M059J (cell line): ENCODE data around the gene RAB36. TPM values are rescaled to one million over a fixed set of nuclear protein-coding genes. Genes with fewer than 3 reads are reported as not detected.

ENCODE experiments used
- DNase-seq: peaks from one replicate; pipeline ENCODE4 v3.0.0-alpha.2; 2012; ENCODE audit warnings: low read depth
- total RNA-seq: library from RNA; depleted of rRNA; stranded (reverse); fragments of >200 nt; shearing (Covaris generic); gene quantifications from 2 replicates; pipeline ENCODE4 v1.2.3, GENCODE V29; 2014

The RAB36 gene
- total RNA-seq, 1 experiment from 2014 or later, result 3.4 TPM

DNA sequence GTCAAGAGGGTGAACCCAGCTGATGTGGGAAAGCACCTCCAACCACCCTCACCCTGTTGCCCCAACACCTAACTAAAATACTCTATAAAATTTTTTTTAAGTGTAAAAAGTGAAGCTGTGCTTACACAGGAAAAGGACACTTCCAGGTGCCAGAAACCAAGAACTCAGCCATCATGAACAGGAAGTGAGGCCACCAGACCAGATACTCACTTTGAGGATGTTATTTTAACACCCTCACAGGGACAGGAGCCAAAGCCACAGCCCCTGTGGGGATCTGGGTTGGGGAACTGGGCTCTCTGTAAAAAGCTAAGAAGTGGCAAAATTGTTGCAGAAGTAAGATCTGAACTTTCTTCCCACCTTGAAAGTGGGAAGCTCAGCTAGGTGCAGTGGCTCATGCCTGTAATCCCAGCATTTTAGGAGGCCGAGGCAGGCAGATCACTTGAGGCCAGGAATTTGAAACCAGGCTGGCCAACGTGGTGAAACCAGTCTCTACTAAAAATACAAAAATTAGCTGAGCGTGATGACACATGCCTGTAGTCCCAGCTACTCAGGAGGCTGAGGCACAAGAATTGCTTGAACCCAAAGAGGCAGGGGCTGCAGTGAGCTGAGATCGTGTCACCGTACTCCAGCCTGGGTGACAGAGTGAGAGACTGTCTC is 7.2 kb upstream of the RAB36 start:
- DNase-seq, result peak; percentile 28

DNA sequence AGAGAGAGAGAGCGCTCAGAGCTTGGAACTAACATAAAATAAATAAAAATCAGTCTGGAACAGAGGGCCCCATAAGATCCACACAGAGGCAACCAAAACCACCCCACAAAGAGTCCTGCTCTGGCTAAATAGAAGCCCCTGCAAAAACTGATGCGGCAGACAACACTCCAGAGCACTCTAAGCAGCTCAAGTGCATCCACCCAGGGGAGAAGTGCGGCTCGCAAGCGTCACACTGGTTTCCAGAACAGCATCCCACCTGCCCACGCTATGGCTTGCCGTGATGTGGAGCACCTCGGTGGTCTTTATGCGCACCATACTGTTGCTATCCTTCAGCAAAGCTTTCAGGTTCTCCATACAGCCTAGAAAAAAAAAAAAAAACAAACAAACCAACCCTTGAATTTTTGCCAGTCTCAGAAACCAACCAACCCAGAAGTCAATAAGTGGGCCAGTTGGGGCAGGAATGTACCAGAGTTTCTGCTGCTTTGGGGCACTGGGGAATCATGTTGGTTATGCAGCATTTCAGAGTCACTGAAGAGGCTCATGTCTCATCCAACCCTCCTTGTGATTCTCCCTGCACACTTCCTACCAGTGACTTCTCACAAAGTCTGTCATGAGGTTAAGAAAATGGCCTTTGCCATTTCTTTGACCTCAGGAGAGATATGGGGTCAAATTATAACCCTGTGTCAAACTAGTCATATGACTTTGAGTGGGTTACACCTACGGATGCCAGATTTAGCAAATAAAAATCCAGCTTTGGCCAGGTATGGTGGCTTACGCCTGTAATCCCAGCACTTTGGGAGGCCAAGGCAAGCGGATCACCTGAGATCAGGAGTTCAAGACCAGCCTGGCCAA is 6.5 kb upstream of the RAB36 start:
- no peak for DNase-seq

DNA sequence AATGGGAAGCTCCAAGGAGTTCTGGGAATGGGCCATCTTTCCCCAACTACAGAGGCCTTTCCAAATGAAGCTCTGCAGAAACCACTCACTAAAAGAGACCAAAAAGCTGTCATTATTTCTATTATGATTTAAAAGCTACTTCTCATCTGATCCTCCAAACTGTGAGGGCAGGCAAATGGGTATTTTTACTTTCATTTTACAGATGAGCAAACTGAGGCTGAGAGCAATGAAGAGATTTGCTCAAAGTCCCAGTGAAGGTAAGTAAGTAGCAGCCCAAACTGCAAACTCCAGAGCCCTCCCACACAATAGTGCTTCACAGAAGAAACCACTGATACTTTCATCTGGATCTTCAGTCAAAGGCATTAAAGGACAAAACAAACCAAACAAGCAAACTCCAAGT is 4.9 kb upstream of the RAB36 start:
- no peak for DNase-seq

DNA sequence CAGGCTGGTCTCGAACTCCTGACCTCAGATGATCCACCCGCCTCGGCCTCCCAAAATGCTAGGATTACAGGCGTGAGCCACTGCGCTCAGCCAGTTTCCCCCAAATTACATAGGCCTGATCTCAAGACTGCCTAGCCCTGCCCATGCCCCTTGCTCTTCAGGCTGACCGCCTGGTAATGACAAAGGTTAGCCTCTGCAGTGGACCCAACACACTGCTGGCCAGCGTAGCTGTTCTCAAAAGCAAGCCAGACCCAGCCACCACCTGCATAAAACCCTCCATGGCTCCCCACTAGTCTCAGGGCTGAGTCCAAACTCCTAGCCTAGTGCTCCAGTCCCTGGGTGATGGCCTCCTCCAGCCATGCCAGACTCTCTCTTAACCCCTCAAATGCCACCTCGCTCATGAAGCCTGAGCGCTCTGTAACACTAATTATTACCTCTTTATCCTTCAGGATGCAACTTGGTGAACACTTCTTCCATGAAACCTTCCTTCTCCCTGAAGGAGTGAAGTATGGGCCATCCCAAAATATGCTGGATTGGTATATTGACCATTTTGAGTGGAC is 2.7 kb upstream of the RAB36 start:
- no peak for DNase-seq

DNA sequence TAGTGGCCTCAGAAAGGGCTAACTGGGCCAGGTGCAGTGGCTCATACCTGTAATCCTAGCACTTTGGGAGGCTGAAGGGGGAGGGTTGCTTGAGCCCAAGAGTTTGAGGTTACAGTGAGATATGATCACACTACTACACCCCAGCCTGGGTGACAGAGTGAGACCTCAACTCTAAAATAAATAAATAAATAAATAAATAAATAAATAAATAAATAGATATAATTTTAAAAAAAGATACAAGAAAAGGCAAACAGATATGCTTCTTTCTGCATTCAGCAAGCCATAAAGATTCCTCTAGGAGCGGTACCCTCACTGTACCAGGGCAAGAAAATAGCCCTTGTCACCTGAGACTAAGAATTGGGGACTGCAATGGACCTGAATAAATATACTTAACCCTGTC is 2.2 kb upstream of the RAB36 start:
- no peak for DNase-seq

DNA sequence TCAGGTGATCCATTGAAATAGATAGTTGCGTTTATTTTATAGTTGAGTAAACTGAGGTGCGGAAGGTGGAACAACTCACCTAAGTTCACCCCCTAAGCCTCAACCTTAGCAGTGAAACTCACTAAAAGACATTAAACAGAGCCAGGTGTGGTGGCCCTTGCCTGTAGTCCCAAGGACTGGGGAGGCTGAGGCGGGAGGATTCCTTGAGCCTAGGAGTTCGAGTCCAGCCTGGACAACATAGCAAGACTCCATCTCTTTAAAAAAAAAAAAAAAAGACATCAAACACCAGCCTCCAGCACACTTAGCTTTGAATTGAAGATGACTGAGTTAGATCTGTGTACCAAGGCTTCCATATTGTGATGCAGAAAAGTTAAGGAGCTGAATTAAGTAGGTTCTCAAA is 845 bp upstream of the RAB36 start:
- DNase-seq, result no peak

DNA sequence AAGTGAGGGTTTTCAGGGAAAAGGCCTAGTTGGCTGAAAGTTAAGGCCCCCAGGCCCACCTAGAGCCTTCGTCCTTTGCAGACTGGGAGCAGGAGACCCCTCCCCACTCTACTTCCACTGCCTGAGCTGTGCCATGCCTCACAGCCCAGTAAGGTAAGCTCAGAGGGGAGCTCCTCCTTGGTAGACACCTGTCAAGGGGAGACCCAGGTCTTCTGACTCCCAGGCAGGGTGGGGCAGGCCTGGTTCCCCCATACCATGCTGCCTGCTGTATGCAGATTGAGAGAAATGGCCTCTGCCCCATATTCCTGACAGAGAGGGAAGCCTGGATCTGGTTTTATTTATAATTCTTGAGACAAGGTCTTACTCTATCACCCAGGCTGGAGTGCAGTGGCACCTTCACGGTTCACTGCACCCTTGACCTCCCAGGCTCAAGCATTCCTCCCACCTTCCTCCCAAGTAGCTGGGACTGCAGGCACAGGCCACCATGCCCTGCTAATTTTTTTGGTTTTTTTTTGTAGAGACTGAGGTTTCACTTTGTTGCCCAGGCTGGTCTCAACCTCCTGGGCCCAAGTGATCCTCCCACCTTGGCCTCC is 697 bp downstream of the RAB36 start:
- DNase-seq, result no peak

DNA sequence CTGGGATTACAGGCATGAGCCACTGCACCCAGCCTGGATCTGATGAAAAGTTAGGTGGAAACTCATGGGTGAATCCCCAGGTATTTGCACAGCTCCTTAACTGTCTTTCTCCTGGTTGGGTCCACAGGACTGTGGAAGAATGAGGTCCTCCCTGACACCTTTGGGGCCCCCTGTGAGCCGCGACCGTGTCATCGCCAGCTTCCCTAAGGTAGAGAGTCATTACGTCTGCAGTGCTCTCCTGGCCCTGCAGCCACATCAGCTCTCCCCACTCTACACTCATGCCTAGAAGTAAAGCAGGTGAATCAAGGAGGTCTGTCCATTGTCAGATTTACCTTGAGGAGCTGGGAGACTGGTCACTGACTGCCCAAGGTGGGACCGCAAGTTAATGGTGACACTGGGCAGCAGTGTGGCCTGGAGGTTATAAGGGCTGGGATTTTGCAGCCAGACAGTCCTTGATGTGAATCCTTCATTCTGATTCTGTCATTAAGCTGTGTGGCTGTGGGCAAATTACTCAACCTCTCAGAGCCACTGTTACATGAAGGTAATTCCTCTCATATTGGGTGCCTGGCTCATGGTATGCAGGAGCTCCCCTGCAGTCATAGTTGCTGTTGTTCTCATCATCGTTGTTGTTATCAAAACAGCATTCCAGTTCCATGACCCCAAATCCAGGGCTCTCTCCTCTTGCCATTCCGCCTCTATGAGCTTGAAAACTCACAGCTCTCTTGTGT is 1.4 kb downstream of the RAB36 start:
- no peak for DNase-seq

DNA sequence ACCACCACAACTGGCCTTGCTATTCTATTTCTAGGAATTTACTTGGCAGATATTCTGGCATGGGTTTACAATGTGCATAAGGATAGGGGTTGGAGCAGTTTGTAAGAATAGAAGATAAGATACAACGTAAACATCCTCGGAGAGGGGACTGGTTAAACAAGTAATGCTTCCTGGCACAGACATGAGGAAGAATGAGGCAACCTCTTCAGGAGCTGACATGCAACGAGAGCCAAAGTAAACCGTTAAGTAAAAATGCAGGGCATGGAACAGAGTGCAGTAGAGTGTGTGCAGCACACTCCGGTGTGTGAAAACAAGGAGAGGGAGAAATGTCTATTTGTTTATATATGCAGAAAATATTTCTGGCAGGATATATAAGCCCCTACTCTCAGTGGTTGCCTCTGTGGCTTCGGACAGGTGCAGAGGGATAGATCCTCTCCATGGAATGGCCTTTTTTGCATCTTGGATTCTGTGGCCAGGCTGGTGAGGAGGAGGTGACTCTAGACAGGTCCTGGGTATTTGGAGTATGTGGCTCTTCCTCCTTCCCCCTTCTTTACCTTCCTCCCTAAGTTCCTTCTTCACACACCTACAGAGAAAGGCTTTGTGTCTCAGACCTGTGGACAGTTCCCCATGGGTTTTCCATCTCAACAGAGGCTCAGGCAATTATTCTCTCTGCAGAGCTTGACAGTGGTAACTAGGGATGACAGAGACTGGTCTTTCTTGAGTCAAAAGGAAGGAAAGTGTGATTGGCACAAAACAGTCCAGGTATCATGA is 2.5 kb downstream of the RAB36 start:
- no peak for DNase-seq

DNA sequence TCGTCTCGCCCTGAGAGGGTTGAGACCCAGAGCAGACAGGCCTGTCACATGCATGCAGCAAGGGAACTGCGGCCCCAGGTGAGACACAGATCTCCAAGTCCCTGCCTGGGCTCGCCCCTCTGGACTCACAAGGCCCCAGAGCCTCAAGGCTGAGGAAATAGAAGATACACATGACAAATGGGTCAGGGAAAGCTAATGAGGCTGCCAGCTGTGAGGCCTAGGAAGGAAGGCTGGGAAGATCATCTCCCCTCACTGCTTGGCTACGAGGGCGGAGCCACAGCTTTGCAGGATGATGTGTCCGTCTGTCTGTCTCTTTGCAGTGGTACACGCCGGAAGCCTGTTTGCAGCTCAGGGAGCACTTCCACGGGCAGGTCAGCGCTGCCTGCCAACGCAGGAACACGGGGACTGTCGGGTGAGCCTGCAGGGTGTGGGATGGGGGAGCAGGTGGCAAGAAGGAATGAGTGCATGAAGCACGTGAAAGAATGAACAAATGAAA is 4.5 kb downstream of the RAB36 start:
- DNase-seq, result no peak

DNA sequence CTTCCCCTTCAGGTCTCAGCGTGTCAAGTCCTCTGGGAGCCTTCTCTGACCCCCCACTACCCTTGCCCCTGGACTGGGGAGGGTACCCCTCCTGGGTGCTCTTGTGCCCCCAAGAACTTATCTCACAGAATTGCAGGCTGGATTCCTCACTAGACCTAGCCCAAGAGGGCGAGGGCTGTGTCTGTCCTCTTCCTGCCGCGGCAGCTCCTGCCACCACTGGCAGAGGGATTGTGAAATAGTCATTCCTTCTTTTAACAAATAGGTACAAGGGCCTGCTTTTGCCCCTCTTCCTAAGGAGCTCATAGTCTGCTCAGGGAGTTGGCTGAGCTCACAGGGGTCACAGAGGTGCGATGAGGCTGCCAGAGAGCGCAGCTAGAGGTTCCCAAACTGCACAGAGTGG is 5.5 kb downstream of the RAB36 start:
- DNase-seq, result no peak

DNA sequence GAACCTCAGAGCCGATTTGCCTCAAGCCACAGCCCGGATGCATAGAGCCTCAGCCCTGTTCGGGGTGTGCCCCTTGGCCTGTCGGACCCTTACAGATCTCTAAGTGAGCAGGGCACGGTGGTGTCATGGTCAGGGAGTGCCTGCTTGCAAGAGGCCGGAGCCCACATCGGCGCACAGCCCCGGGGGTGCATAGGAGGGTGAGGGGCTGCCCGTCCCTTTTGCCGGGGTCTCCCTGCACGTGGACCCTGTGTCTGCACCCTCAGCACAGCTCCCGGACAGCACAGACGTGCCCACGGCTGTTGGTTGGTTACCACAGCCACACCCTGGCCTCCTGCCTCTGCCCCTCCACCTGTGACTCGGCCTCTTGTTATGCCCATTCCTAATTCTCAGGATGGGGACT is 6.5 kb downstream of the RAB36 start:
- no peak for DNase-seq

DNA sequence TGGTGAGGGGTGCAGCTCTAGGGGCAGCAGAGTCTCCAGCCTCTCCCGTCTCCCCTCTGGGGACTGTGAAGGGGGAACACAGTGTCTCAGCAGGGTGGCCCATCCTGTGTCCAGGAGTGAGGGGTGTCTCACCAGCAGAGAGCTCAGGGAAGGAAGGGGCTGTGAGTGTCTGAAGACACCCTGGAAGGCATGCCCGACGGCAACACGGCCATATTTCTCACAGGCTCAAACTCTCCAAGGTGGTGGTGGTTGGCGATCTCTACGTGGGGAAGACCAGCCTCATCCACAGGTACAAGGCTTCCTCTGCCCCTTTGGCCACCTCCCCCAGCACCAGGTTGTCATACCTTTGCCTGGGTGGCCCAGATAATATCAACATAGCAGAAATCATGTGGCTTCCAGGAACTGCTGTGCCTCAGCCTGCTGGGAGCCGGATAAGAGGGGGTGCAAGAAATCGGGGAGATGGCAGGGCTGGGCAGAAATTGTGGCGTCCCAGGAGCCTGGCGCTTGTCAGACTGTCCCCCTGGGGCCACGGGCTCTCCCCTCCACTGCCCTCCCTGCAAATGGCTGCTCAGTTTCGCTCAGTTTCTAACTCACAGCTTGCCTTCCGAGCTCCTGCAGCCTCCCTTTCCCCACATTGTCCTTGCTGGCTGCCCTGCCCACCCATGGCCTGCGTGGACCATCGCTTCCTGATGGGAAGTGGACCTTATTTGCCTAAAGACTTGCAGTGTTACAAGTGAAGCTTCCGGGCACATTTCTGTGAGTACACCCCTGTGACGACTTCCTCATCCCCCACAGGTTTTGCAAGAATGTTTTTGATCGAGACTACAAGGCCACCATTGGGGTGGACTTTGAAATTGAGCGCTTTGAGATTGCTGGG is 7.2 kb downstream of the RAB36 start:
- no peak for DNase-seq

DNA sequence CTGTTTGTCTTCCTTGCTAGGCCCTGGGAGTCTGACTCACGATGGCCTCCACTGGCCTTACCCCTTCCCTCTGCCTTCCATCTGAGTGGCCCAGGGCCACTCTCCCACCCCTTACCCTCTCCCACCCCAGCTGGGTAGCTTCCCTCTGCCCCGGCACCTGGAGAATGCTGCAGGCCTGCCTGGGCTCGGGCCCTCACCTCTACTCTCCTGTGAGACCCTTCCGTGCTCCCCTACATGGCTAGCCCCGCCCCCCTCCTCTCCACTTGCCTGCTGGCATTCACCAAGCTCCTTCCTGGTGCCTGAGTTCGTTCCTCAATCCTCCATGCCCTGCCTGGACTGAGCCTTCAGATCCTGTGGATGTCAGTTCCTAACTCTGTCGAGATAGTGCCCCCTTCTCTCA is 8.7 kb downstream of the RAB36 start:
- no peak for DNase-seq

DNA sequence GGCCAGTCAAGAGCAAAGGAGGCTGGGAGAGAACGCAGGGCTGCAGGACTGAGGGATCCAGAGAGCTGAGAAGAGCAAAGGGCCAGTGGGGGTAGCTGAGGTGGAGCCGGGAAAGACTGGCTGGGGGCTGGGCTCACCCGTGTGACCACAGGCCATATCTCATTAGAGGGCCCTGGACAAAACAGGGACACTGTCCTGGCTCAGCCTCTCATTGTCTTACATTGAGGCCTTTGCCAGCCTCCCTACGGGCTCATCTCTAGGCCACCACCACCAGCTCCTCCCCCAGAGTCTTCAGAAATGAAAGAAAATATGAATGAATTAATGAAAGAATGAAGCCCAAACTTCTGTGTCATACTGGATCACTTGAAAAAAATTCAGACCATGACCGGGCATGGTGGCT is 9.2 kb downstream of the RAB36 start:
- DNase-seq, result no peak

DNA sequence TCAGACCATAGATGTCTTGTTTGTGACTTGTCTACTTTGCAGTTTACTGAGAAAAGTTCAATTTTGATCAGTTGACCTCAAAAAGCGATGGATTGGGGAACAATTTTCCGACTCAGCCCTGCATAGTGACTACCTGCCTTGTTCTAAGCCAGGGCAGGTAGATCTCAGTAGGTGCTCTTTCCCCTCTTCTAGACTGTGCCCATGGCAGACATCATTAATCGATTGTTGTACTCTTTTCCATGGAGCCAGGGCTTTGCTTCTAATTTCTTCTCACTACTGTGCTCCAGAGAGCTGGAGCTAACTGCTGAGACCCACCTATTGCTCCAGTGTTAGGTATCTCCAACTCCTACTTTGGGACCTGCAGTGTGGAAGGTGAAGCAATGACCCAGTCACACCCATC is 9.9 kb downstream of the RAB36 start:
- no peak for DNase-seq

DNA sequence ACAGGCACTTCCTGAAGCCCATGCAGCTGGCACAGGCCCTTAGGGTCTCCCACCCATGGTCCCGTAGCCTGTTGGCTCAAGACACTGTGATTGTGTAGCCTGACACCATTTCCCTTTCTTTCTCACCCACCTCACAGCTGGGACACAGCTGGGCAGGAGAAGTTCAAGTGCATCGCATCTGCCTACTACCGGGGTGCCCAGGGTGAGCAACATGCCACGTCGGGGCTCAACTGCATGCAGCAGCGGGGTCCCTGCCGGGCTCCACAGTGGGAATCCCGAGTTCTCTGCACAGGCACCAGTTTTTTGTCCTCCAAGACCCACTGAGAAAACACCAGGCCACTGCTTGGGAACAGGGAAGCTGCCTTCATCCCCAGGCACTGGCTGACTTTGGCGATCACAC is 10.6 kb downstream of the RAB36 start:
- DNase-seq, result no peak

DNA sequence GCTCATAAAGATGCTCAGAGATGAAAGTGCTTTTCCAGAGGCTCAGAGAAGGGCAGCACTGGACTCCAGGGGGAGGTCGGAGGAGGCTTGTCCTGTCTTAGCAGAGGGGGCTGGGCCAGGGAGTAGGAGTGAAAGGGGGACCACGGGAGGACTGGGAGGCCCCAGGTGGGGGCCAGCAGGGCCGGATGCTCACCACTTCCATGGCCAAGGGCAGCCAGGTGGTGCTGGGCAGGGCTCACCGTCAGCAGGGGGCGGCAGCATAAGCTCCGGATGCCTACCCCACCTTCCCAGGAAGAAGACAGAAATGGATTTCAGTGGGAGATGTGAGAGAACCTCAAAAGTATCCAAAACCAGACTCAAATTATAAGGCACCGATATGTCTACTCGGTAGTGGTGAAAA is 11.0 kb downstream of the RAB36 start:
- no peak for DNase-seq

DNA sequence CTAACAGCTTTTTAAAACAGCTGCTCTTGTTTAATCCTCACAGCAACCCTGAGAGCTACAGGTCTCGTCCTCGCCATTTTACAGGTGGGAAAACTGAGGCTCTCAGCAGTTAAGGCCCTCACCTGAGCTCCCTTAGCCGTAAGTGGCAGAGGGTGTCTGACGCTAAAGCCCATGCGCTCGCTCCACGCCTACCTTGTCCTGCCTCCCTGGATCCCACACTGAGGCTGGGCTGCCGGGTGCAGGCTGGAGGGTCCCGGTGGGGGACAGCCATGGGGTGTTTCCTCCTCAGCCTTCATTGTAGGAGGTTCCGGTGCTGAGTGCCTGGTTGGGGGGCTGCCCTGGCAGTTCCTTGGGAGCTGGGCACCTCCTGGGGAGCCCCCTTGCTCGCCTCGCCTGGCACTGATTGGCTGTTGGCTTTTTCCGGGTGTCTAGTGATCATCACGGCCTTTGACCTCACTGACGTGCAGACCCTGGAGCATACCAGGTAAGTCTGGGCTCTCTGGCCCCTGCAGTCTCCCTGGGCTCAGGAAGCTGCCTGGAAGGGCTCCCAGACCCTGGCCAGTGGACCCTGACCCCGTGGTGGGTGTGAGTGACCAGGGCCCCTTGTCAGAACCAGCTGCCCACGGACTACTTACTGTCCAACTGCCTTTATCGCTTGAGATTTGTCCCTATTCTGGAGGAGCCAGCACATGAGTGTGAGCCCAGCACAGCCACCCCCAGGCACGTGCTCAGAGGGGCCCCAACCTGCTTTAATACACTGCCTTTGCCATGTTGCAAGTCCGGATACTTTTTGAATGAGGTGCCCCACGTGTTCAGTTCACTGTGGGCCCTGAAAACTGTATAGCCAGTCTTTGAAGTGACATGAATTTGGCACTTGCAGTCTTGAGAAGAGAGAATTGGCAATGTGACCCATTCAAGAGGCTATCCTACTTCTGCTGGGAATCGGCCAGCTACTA is 12.6 kb downstream of the RAB36 start:
- no peak for DNase-seq
